ENCODE measurements around the gene PAX7.
"Not testable (repeated sequence)": the region's sequence is repeated elsewhere in the genome, so short reads cannot be mapped to it uniquely, and the experiment has no call there.

PAX7 gene

DNA sequence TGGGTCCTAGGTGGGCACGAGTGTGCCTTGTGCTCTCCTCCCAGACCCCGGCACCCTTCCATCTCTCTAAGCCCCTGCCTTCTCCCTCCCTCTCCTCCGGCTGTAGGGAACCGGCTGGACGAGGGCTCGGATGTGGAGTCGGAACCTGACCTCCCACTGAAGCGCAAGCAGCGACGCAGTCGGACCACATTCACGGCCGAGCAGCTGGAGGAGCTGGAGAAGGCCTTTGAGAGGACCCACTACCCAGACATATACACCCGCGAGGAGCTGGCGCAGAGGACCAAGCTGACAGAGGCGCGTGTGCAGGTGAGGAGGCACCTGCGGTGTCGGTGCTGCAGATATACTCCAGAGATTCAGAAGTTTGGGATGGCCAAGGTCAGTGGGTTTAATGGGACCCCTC is 61.0 kb downstream of the PAX7 start:
- H3K27ac ChIP-seq: no peak overlapping the region
- TF ChIP-seq, protein P1, sequence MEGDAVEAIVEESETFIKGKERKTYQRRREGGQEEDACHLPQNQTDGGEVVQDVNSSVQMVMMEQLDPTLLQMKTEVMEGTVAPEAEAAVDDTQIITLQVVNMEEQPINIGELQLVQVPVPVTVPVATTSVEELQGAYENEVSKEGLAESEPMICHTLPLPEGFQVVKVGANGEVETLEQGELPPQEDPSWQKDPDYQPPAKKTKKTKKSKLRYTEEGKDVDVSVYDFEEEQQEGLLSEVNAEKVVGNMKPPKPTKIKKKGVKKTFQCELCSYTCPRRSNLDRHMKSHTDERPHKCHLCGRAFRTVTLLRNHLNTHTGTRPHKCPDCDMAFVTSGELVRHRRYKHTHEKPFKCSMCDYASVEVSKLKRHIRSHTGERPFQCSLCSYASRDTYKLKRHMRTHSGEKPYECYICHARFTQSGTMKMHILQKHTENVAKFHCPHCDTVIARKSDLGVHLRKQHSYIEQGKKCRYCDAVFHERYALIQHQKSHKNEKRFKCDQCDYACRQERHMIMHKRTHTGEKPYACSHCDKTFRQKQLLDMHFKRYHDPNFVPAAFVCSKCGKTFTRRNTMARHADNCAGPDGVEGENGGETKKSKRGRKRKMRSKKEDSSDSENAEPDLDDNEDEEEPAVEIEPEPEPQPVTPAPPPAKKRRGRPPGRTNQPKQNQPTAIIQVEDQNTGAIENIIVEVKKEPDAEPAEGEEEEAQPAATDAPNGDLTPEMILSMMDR (conservative IDR thresholded peaks at IDR 0.05): no peak

DNA sequence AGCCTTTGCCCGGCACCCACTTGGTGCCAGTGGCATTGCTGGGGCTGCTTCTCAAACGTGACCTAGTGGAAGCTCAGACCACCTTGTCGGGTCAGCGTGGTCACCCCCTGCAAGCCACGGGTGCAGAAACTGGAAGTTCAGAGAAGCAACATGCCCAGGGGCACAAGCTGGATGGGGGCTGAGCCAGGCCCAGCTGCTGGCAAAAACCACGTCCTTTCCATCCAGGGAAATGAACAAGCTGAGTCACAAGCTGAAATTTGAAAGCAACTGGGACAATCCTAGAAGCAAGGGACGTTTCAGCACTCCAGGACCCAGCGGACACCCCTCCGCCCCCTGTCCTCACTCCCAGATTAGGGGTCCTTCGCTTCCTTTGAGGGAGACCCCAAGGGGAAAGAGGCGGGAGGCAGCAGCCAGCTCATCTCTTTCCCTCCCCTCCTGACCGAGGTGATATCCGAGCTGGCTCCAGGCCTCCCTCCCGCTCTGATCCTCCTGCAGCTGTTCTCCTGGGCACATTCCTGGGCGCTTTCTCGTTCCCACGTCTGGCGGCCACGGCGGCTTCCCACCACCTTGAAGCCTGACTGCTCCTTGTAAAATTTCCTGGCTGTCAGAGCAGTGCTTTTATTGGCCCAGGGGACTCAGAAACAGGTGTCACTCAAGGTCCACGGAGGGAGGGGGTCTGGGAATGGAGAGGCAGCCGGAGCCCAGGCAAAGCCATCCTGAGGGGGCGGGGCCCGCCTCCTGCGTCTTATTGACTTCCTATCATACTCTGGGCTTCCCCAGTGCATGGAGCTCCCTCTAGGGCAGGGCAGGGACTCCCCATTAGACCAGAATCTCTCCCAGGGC is 62.8 kb downstream of the PAX7 start:
- TF ChIP-seq, protein P1 (conservative IDR thresholded peaks at IDR 0.05): no peak
- H3K27ac ChIP-seq: no peak overlapping the region

DNA sequence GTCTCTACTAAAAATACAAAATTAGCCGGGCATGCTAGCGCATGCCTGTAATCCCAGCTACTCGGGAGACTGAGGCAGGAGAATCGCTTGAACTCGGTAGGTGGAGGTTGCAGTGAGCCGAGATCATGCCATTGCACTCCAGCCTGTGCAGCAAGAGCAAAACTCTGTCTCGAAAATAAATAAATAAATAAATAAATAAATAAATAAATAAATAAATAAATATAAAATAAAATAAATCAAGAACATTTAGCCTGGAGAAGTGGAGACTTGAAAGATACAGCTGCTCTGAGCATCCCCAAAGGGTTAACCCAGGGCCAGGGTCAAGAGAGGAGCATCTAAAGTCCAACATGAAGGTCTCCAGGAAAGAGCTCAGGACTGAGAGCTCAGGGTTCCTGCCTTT is 63.6 kb downstream of the PAX7 start:
- not testable (repeated sequence) for H3K27ac ChIP-seq

DNA sequence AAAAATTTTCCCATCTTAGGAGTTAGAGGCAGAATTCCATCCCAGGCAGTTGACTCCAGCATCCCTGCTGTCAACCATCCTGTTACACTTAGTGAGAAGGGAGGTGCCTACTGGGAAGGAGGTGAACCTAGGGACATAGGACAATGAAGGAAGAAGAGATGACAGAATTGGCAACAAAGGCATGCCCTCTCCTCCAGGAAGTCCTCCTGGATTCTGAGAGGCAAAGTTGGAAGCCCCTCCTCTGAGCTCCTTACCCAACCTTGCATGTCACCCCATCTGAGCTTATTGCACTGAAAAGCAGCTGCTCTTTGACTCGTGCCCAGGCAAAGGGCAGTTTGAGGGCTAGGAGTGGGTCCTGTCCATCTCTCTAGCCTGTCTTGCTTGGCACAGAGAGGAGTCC is 66.9 kb downstream of the PAX7 start:
- no peak overlapping the region for H3K27ac ChIP-seq
- TF ChIP-seq, protein P1 (conservative IDR thresholded peaks at IDR 0.05): no peak

DNA sequence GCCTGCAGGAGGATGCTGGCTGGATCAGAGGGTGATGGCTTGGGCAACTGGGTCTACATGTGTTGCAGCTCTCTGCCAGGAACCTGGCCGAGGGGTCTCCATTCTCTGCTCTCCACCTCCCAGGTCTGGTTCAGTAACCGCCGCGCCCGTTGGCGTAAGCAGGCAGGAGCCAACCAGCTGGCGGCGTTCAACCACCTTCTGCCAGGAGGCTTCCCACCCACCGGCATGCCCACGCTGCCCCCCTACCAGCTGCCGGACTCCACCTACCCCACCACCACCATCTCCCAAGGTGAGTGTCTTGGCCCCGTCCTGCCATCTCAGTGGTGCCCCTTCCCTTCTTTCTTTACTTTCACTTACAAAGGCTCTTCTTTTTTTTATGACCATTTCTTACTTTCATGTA is 69.9 kb downstream of the PAX7 start:
- no peak overlapping the region for H3K27ac ChIP-seq
- TF ChIP-seq, protein P1 (conservative IDR thresholded peaks at IDR 0.05): no peak

DNA sequence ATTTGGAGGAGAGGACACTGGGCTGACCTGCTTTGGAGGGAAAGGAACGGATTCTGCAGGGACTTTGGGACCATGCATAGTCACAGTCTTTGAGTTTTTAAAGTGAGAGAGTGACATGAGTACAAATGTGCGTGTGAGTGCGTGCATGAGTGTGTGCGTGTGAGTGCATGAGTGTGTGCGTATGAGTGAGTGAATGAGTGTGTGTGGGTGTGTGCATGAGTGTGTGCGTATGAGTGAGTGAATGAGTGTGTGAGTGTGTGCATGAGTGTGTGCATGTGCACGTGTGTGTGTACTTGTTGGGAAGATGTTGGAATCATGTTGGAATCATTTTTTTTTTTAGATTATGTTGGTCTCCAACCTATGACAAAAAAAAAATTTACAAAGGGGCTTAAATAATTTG is 70.5 kb downstream of the PAX7 start:
- TF ChIP-seq, protein P1 (conservative IDR thresholded peaks at IDR 0.05): no peak
- H3K27ac ChIP-seq: no peak overlapping the region

DNA sequence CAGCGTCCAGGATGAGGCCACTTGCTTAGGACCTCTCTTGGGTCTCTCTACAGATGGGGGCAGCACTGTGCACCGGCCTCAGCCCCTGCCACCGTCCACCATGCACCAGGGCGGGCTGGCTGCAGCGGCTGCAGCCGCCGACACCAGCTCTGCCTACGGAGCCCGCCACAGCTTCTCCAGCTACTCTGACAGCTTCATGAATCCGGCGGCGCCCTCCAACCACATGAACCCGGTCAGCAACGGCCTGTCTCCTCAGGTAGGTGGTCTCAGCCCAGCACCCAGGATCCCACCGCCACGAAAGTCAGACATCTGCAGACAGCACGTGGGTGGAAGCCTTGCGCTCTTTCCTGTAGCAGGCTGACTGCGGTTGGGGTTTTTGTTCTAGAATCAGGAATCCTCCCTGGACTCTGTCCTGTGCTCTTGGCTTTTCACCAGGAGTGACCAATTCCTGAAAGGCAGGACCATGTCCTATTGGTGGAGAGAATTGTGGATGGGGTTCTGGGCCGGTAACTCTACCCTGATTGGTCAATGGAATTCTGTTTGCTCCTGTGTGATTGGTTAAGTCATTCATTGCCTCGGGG is 72.5 kb downstream of the PAX7 start:
- H3K27ac ChIP-seq: no peak overlapping the region
- TF ChIP-seq, protein P1 (conservative IDR thresholded peaks at IDR 0.05): no peak

DNA sequence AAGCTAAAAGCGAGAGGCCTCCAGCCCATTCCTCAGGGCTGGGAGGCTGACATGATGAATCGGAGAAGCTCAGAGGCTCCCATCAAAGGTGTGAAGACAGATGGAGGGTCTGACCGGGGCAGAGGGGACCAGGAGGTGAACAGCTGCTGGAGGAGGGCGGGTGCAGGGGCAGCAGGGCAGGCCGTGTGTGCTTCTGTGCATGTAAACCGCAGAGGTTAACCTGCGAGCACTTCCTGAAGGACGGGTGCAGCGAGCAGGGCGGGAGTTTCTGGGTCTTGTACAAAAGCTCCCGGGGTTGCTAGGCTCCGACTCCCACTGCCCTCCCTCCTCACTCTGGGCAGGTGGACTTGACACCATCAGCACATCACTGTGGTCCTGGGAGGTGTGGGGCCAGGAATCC is 75.2 kb downstream of the PAX7 start:
- H3K27ac ChIP-seq: no peak overlapping the region

More for the DNA sequence above, 75.2 kb downstream of the PAX7 start:
- TF ChIP-seq, protein P1 (conservative IDR thresholded peaks at IDR 0.05): no peak

All from VCaP (cell line).